Sigmoid colon (tissue), 7 donors: Measurements from ENCODE around the gene MITD1. TPM values are rescaled to one million over a fixed set of nuclear protein-coding genes. Genes with fewer than 3 reads are reported as not detected.
A peak's percentile ranks its signal among the peaks of the same experiment; 100 is the strongest.

Experiments used
- DNase-seq: peaks from one replicate; pipeline ENCODE4 v3.0.0-alpha.2; 2019
- H3K27ac ChIP-seq, 4 donors: fragments of 200-600 bp; sonication (generic); one replicate each; pipeline ENCODE4 v1.5.1; 2016 to 2019; ENCODE audit warnings: mild to moderate bottlenecking in 1 of 4
- H3K27me3 ChIP-seq, 3 donors: fragments of 200-600 bp; sonication (generic); one replicate each; pipeline ENCODE4 v1.5.1; 2019; ENCODE audit warnings: mild to moderate bottlenecking in 1 of 3
- H3K36me3 ChIP-seq, 4 donors: fragments of 200-600 bp; sonication (generic); one replicate each; pipeline ENCODE4 v1.5.1; 2016 to 2019
- H3K4me1 ChIP-seq, 4 donors: fragments of 200-600 bp; sonication (generic); one replicate each; pipeline ENCODE4 v1.5.1; 2017 to 2019
- H3K4me3 ChIP-seq, 4 donors: fragments of 200-600 bp; sonication (generic); one replicate each; pipeline ENCODE4 v1.5.1; 2017 to 2019; ENCODE audit warnings: mild to moderate bottlenecking in 2 of 4, moderate library complexity in 1 of 4
- H3K9me3 ChIP-seq, 4 donors: fragments of 200-600 bp in 3 of 4; sonication (generic) in 3 of 4; one replicate each; pipeline versions ENCODE4 v1.5.1 to v1.6.1; 2013 to 2019
- CTCF ChIP-seq, 4 experiments: fragments of 450-650 bp in 3 of 4; fragments of 200-600 bp in 1 of 4; IDR thresholded peaks; one replicate each; pipeline ENCODE4 v1.5.1; 2016 to 2019; ENCODE audit warnings: antibody characterized with exemption in 4 of 4, mild to moderate bottlenecking in 3 of 4, moderate library complexity in 2 of 4
- EP300 ChIP-seq, 4 donors: sonication (generic); formaldehyde crosslinking; IDR thresholded peaks; one replicate each; pipeline ENCODE4 v1.6.1; 2017; ENCODE audit warnings: antibody characterized with exemption in 4 of 4
- POLR2A ChIP-seq, 2 donors: fragments of 450-650 bp; IDR thresholded peaks; one replicate each; pipeline ENCODE4 v1.6.1; 2016; ENCODE audit warnings: antibody characterized with exemption in 2 of 2, mild to moderate bottlenecking in 2 of 2, moderate library complexity in 2 of 2
- POLR2AphosphoS5 ChIP-seq, 4 donors: sonication (generic); formaldehyde crosslinking; IDR thresholded peaks; one replicate each; pipeline ENCODE4 v1.6.1; 2017; ENCODE audit warnings: antibody characterized with exemption in 4 of 4
- whole genome bisulfite sequencing, 2 donors: extraction: QIAGEN DNeasy Blood & Tissue Kit; methylation state at CpG; one replicate each; pipeline ENCODE4 v1.1.7; 2013; 5-methylcytosine and 5-hydroxymethylcytosine counted together
- intact Hi-C: fragments of 100-400 bp; cut with DNase I; formaldehyde crosslinking; loops from one replicate; pipeline ENCODE4 v1.15.1; 2023
- polyA plus RNA-seq, 3 donors: library from polyadenylated mRNA; stranded (reverse); fragments of 200-250 nt; gene quantifications; one replicate each; pipeline ENCODE4 v1.2.3, GENCODE V29; 2013
- total RNA-seq, 4 donors: library from RNA; depleted of rRNA; stranded (reverse); fragments of >200 nt; gene quantifications; one replicate each; pipeline ENCODE4 v1.1.0, GENCODE V29; 2016
- donor health status: healthy with polysubstance abuse.
- donor health status: Bipolar disorder and iron deficiency.
- donor health status: healthy.

The MITD1 gene
- total and polyA plus RNA-seq, 7 donors = 18.3 to 37.1 (median 26.0) TPM

- Histone ChIP-seq H3K4me1 (peaks cover 0 to under 1% (median 0%) of the 10 kb centered on the region in 4 donors), H3K4me3 (no peak overlapping the region), H3K27me3 (no peaks in the 10 kb centered on the region), H3K27ac (no peak overlapping the region), H3K9me3 (no peaks in the 10 kb centered on the region), H3K36me3 (peaks cover 3 to 58% (median 10%) of the 10 kb centered on the region in 4 donors)
- no peak for DNase-seq
- WGBS, 2 donors = 94 to 96% methylated on average over 3 of the region's 3 CpGs
- TF ChIP-seq CTCF (IDR thresholded peaks at IDR 0.05) (no peak), EP300 (IDR thresholded peaks at IDR 0.05) (no peak), POLR2A (IDR thresholded peaks at IDR 0.05) (no peak), POLR2AphosphoS5 (IDR thresholded peaks at IDR 0.05) (no peak)
- intact Hi-C loops = no loop called here
Measured at GRCh38 chr2:99188357-99188756, 7.5 kb upstream of the MITD1 start.

GRCh38 chr2:99187011-99187410, 6.2 kb upstream of the MITD1 start:
- H3K9me3 ChIP-seq = no peaks in the 10 kb centered on the region
- TF ChIP-seq EP300 (IDR thresholded peaks at IDR 0.05) (no peak), POLR2AphosphoS5 (IDR thresholded peaks at IDR 0.05) (no peak), CTCF (IDR thresholded peaks at IDR 0.05) (no peak), POLR2A (IDR thresholded peaks at IDR 0.05) (no peak)
- no peak overlapping the region for H3K4me3 ChIP-seq
- DNase-seq = no peak
- peaks cover 0 to 11% (median 8%) of the 10 kb centered on the region in 4 donors for H3K4me1 ChIP-seq
- no peaks in the 10 kb centered on the region for H3K27me3 ChIP-seq
- intact Hi-C loops = no loop called here
- peaks cover 3 to 45% (median 10%) of the 10 kb centered on the region in 4 donors for H3K36me3 ChIP-seq
- no peak overlapping the region for H3K27ac ChIP-seq

GRCh38 chr2:99184811-99185210, 4.0 kb upstream of the MITD1 start:
- Histone ChIP-seq H3K9me3 (no peaks in the 10 kb centered on the region), H3K36me3 (peaks cover under 1 to 29% (median 3%) of the 10 kb centered on the region in 4 donors), H3K27me3 (no peaks in the 10 kb centered on the region), H3K4me1 (peaks cover 0 to 23% (median 20%) of the 10 kb centered on the region in 4 donors), H3K4me3 (no peak overlapping the region), H3K27ac (no peak overlapping the region)
- no peak for DNase-seq
- TF ChIP-seq CTCF (IDR thresholded peaks at IDR 0.05) = no peak
- TF ChIP-seq POLR2AphosphoS5 (IDR thresholded peaks at IDR 0.05) = no peak
- TF ChIP-seq POLR2A (IDR thresholded peaks at IDR 0.05) = no peak
- TF ChIP-seq EP300 (IDR thresholded peaks at IDR 0.05) = no peak
- 65 to 76% methylated on average over 6 of the region's 6 CpGs for whole genome bisulfite sequencing, 2 donors
- intact Hi-C loops = loop anchor here (5.0 kb wide), 2 partner anchors 43 to 152 kb away; partner anchors contain the start of genes C2orf15, EIF5B and TXNDC9

GRCh38 chr2:99183025-99183424, 2.2 kb upstream of the MITD1 start:
- no peak for TF ChIP-seq POLR2AphosphoS5 (IDR thresholded peaks at IDR 0.05)
- TF ChIP-seq POLR2A (IDR thresholded peaks at IDR 0.05) = no peak
- TF ChIP-seq EP300 (IDR thresholded peaks at IDR 0.05) = no peak
- no peak for TF ChIP-seq CTCF (IDR thresholded peaks at IDR 0.05)
- intact Hi-C loops = loop anchor here (5.0 kb wide), 2 partner anchors 41 to 154 kb away; partner anchors contain the start of genes C2orf15, EIF5B and TXNDC9
- Histone ChIP-seq H3K4me1 (peaks cover 0 to 38% (median 34%) of the 10 kb centered on the region in 4 donors), H3K27me3 (no peaks in the 10 kb centered on the region), H3K4me3 (no peak overlapping the region), H3K27ac (no peak overlapping the region), H3K36me3 (peaks cover 0 to 12% (median 0%) of the 10 kb centered on the region in 4 donors), H3K9me3 (no peaks in the 10 kb centered on the region)
- WGBS, 2 donors = 95 to 97% methylated on average over 3 of the region's 3 CpGs
- DNase-seq = no peak

GRCh38 chr2:99181624-99182000, 754 bp upstream of the MITD1 start:
- no peaks in the 10 kb centered on the region for H3K36me3 ChIP-seq
- WGBS, 2 donors = 2% methylated on average over 4 of the region's 4 CpGs
- no peaks in the 10 kb centered on the region for H3K27me3 ChIP-seq
- H3K27ac ChIP-seq = peak overlapping the region; percentile 76 to 81 (median 78)
- no peak for DNase-seq
- H3K4me1 ChIP-seq = peaks cover 0 to 38% (median 34%) of the 10 kb centered on the region in 4 donors
- H3K4me3 ChIP-seq = peak overlapping the region; percentile 61 to 81 (median 77)
- intact Hi-C loops = loop anchor here (2.0 to 5.0 kb wide), 3 partner anchors 27 to 156 kb away; partner anchors contain the start of genes C2orf15, EIF5B, LIPT1 and TSGA10
- no peak for TF ChIP-seq POLR2AphosphoS5 (IDR thresholded peaks at IDR 0.05)
- TF ChIP-seq CTCF (IDR thresholded peaks at IDR 0.05) = no peak
- TF ChIP-seq EP300 (IDR thresholded peaks at IDR 0.05) = no peak
- TF ChIP-seq POLR2A (IDR thresholded peaks at IDR 0.05) = no peak
- no peaks in the 10 kb centered on the region for H3K9me3 ChIP-seq
